Effector memory CD4-positive, alpha-beta T cell (primary cell): ENCODE results near the gene DBNDD2.

Experiments
- DNase-seq, 3 donors: peaks; one replicate each; pipeline ENCODE4 v3.0.0-alpha.2; 2020
- H3K27ac ChIP-seq: 2 replicates; pipeline ENCODE4 v1.7.0; 2013; ENCODE audit warnings: mild to moderate bottlenecking, low read length, moderate library complexity; ENCODE audit not compliant: insufficient read depth, poor library complexity, severe bottlenecking
- H3K27me3 ChIP-seq: replicated peaks from 2 replicates; pipeline ENCODE4 v1.7.0; 2013; ENCODE audit warnings: mild to moderate bottlenecking, low read length; ENCODE audit not compliant: insufficient read depth, control insufficient read depth, poor library complexity, severe bottlenecking
- H3K36me3 ChIP-seq: 2 replicates; pipeline ENCODE4 v1.7.0; 2013; ENCODE audit warnings: mild to moderate bottlenecking, low read length, moderate library complexity; ENCODE audit not compliant: control insufficient read depth, insufficient read depth
- H3K4me1 ChIP-seq: 2 replicates; pipeline ENCODE4 v1.7.0; 2013; ENCODE audit warnings: low read length, mild to moderate bottlenecking; ENCODE audit not compliant: control insufficient read depth, insufficient read depth, poor library complexity, severe bottlenecking
- H3K4me3 ChIP-seq: 2 replicates; pipeline ENCODE4 v1.7.0; 2013; ENCODE audit warnings: low read length, low read depth, mild to moderate bottlenecking; ENCODE audit not compliant: insufficient read depth, poor library complexity, severe bottlenecking
- H3K9me3 ChIP-seq: 2 replicates; pipeline ENCODE4 v1.7.0; 2013; ENCODE audit warnings: mild to moderate bottlenecking, low read length, moderate library complexity; ENCODE audit not compliant: control insufficient read depth

The DBNDD2 gene

GRCh38 chr20:45413479-45413878 lies 5.4 kb downstream of the DBNDD2 start:
- peaks cover 9% of the 10 kb centered on the region for H3K4me1 ChIP-seq
- H3K27me3 ChIP-seq: no peaks in the 10 kb centered on the region
- no peak overlapping the region for H3K27ac ChIP-seq
- H3K9me3 ChIP-seq: no peaks in the 10 kb centered on the region
- no peak for DNase-seq
- peaks cover 2% of the 10 kb centered on the region for H3K36me3 ChIP-seq
- no peak overlapping the region for H3K4me3 ChIP-seq

GRCh38 chr20:45415822-45416637 lies 7.9 kb downstream of the DBNDD2 start, which contains the start of gene PIGT:
TSS of gene PIGT (plus strand) at chr20:45416141. CDS start at chr20:45416157, 16 bp downstream.
- Histone ChIP-seq H3K4me3 (peak within 1 kb of the TSS; percentile 83), H3K4me1 (peaks cover 9% of the 10 kb centered on the region), H3K36me3 (peaks cover 28% of the 10 kb centered on the region), H3K27ac (peak within 1 kb of the TSS; percentile 88), H3K27me3 (no peaks in the 10 kb centered on the region), H3K9me3 (no peaks in the 10 kb centered on the region)
- DNase-seq: peak; percentile 87 to 90 (median 90)

- DNase-seq: no peak
- Histone ChIP-seq H3K9me3 (no peaks in the 10 kb centered on the region), H3K4me3 (peak overlapping the region; percentile 83), H3K27ac (peak overlapping the region; percentile 88), H3K27me3 (no peaks in the 10 kb centered on the region), H3K36me3 (peaks cover 34% of the 10 kb centered on the region), H3K4me1 (peaks cover 9% of the 10 kb centered on the region)
These were observed 8.8 kb downstream of the DBNDD2 start for GRCh38 chr20:45416917-45417316.

GRCh38 chr20:45419188-45420091 lies 11.4 kb downstream of the DBNDD2 start:
- Histone ChIP-seq H3K4me1 (peaks cover 9% of the 10 kb centered on the region), H3K27ac (no peak overlapping the region), H3K27me3 (no peaks in the 10 kb centered on the region), H3K36me3 (peaks cover 53% of the 10 kb centered on the region), H3K4me3 (no peak overlapping the region), H3K9me3 (no peaks in the 10 kb centered on the region)
- no peak for DNase-seq

- Histone ChIP-seq H3K27ac (no peak overlapping the region), H3K27me3 (no peaks in the 10 kb centered on the region), H3K9me3 (no peaks in the 10 kb centered on the region), H3K4me1 (peaks cover 9% of the 10 kb centered on the region), H3K4me3 (no peak overlapping the region), H3K36me3 (peaks cover 58% of the 10 kb centered on the region)
- no peak for DNase-seq
These were observed 12.0 kb downstream of the DBNDD2 start for GRCh38 chr20:45420125-45420524.

- peaks cover 62% of the 10 kb centered on the region for H3K36me3 ChIP-seq
- H3K27me3 ChIP-seq: no peaks in the 10 kb centered on the region
- H3K9me3 ChIP-seq: no peaks in the 10 kb centered on the region
- H3K27ac ChIP-seq: no peak overlapping the region
- H3K4me1 ChIP-seq: no peaks in the 10 kb centered on the region
- no peak overlapping the region for H3K4me3 ChIP-seq
- no peak for DNase-seq
These were observed 15.6 kb downstream of the DBNDD2 start for GRCh38 chr20:45423700-45424099.

GRCh38 chr20:45425561-45425960 lies 17.5 kb downstream of the DBNDD2 start:
- Histone ChIP-seq H3K27ac (no peak overlapping the region), H3K4me1 (no peaks in the 10 kb centered on the region), H3K27me3 (no peaks in the 10 kb centered on the region), H3K9me3 (no peaks in the 10 kb centered on the region), H3K4me3 (no peak overlapping the region), H3K36me3 (peaks cover 43% of the 10 kb centered on the region)
- DNase-seq: no peak

GRCh38 chr20:45426320-45427016 lies 18.4 kb downstream of the DBNDD2 start:
- H3K36me3 ChIP-seq: peaks cover 34% of the 10 kb centered on the region
- H3K27ac ChIP-seq: no peak overlapping the region
- no peaks in the 10 kb centered on the region for H3K27me3 ChIP-seq
- no peaks in the 10 kb centered on the region for H3K4me1 ChIP-seq
- H3K9me3 ChIP-seq: no peaks in the 10 kb centered on the region
- no peak overlapping the region for H3K4me3 ChIP-seq
- DNase-seq: no peak

GRCh38 chr20:45427236-45428149 lies 19.4 kb downstream of the DBNDD2 start:
- Histone ChIP-seq H3K27ac (no peak overlapping the region), H3K4me3 (no peak overlapping the region), H3K4me1 (no peaks in the 10 kb centered on the region), H3K27me3 (no peaks in the 10 kb centered on the region), H3K36me3 (peaks cover 27% of the 10 kb centered on the region), H3K9me3 (no peaks in the 10 kb centered on the region)
- DNase-seq: no peak
